M059J (cell line): ENCODE results near the gene ARHGAP4. TPM values are rescaled to one million over a fixed set of nuclear protein-coding genes. Genes with fewer than 3 reads are reported as not detected.

Source experiments
- DNase-seq: peaks from one replicate; pipeline ENCODE4 v3.0.0-alpha.2; 2012; ENCODE audit warnings: low read depth
- total RNA-seq: library from RNA; depleted of rRNA; stranded (reverse); fragments of >200 nt; shearing (Covaris generic); gene quantifications from 2 replicates; pipeline ENCODE4 v1.2.3, GENCODE V29; 2014

ARHGAP4 gene
- total RNA-seq, 1 experiment from 2014 or later = 3.1 TPM

- DNase-seq = peak; percentile 64
Observed at GRCh38 chrX:153882086-153882498, 44.0 kb downstream of the ARHGAP4 start.

DNA sequence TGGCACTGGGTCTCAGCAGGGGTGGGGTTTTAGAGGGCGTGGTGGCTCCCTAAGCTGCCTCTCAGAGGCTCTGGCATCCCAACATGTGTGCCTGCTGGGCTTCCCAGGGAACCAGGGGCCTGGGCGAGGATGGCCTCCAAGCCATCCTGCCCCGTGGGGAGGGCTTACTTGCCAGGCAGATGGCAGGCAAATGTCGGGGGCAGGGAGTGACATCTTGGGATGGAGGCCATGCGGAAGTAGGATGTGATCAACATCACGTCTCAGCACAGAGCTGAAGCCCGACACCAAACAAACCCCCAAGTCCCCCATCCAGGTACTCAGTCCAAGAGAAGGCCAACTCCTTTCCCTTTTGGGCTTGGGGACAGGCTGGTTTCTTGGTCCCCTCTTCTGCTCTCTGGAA, 44.8 kb downstream of the ARHGAP4 start:
- no peak for DNase-seq

DNA sequence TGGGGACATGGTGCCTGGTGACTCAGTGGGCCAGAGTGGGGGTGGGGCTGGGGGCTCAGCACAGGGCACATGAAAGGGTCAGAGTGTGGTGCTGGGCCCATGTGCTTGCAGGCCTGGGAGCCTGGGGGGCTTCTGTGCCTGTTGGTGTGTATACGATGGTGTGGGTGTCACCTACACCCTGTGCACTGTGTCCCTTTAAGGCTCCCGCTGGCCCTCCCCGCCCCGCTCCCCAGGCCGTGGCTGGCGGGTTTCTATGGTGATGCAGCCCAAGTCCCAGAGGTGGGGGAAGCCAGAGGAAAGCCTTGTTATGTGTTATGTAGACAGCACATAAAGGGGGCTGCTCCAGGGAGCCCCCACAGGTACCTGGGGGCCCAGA, 45.6 kb downstream of the ARHGAP4 start:
- no peak for DNase-seq

DNA sequence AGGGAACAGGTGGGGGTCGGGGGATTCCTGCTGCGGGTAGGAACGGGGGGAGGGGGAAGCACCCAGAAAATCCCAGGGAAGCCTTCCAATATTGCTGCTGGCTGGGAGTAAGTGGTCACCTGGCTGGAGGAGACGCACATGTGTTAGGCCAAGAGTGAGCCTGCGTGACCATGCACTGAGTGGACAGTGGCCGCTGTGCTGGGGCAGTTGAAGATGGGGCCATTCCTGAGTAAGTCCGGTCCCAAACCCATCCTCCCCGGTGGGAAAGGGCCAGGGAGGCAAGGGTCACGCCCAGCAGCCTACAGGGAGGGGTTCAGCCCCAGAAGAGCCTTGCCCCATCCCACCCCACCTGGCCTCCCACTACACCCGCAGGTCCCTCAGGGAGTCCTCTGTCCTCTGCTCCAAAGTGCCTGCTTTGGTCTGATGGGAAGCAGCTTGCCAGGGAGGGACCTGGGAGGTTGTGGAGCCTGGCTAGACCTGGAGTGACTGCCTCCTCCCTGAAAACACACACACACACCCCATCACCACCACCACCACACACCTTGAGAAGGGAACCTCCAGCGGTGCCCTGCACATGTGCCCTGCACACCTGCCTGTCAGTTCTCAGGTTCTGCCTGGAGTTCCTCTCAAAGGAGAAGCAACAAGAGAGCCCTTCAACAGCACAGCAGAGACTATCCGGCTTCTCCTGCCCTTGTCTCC, 46.2 kb downstream of the ARHGAP4 start:
- no peak for DNase-seq

GRCh38 chrX:153878969-153879653, 47.0 kb downstream of the ARHGAP4 start:
- no peak for DNase-seq

DNA sequence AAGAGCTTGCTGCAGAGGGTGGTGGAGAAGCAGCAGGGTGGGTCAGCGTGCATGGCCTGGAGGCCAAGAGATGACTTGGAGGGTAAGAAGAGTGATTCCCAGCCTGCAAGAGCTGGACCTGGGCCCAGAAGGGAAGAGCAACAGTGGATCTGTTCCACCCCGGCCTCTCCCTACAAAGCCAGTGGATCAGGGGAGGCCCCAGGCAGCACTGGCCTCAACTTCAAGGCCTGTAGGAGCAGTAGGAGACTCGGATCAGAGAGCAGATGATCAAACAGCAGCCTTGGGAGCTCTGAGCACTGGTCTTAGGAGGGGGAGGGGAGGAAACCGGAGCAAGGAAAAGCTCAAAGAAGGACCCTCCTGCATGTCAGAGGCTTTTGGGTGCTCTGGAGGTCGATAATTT, 47.7 kb downstream of the ARHGAP4 start:
- no peak for DNase-seq

DNA sequence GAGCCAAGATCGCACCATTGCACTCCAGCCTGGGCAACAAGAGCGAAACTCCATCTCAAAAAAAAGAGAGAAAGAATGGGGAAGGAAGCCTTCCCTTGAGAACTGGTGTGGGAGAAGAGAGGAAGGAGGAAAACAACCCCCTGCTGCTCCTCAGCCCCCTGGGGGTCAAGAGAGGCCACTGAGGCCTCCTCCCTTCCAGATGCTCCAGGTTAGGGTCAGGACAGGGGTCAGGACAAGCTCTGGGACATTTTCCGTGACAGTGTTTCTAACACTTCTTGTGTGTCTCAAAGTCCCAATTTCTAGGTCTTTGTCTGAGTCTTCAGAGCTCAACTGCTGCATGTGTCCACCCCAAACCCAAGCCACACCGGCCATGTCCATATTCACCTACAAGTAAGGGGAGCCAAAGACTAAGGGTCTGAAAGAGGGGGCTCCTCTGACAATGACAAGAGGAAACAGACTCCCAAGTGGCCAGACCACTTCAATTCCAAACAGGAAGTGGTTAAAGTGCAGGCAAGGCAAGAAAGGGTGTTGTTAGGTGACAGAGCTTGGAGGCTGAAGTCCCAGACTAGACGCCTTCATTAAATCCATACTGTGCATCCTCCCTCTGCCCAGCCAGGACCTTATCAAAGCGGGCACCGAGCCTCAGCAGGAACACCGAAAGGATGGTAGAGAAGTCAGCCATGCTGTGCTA, 48.3 kb downstream of the ARHGAP4 start:
- DNase-seq = no peak

- no peak for DNase-seq
Observed at GRCh38 chrX:153876112-153876491, 50.0 kb downstream of the ARHGAP4 start.

- DNase-seq = no peak
Observed at GRCh38 chrX:153875391-153876111, 50.5 kb downstream of the ARHGAP4 start.

DNA sequence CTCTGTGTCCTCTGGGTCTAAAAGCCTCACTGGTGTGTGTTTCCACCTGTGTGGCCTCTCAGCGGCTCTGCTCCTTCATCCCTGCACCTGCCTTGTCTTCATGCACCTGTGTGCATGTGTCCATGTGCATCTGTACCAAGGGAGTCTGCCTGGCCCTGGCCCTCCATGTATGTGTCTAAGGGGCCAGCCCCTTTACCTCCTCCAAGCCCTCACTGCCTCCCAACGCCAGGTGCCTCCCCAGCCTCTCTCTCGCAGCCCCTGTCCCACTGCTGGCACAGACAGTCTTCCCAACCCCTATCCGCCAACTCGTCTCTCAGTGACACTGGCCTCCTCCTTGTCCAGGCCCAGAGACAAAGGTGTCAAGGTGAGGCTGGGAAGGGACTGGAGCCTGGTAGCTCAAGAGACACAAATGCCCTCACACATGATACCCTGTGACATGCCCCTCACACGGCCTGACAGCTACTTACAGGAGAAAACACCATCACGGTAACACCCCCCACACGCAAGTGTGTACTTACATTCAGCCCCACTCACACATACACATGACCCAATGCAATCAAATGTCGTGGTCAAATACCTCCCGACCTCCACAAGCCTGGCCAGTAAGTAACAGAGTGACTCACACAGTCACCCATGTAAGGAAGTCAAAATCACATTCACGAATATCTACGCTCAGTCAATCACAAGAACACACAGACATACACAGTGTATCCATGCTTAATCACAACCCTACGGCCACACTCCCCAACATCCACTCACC, 51.5 kb downstream of the ARHGAP4 start:
- no peak for DNase-seq

GRCh38 chrX:153874085-153874365, 52.0 kb downstream of the ARHGAP4 start:
- no peak for DNase-seq

DNA sequence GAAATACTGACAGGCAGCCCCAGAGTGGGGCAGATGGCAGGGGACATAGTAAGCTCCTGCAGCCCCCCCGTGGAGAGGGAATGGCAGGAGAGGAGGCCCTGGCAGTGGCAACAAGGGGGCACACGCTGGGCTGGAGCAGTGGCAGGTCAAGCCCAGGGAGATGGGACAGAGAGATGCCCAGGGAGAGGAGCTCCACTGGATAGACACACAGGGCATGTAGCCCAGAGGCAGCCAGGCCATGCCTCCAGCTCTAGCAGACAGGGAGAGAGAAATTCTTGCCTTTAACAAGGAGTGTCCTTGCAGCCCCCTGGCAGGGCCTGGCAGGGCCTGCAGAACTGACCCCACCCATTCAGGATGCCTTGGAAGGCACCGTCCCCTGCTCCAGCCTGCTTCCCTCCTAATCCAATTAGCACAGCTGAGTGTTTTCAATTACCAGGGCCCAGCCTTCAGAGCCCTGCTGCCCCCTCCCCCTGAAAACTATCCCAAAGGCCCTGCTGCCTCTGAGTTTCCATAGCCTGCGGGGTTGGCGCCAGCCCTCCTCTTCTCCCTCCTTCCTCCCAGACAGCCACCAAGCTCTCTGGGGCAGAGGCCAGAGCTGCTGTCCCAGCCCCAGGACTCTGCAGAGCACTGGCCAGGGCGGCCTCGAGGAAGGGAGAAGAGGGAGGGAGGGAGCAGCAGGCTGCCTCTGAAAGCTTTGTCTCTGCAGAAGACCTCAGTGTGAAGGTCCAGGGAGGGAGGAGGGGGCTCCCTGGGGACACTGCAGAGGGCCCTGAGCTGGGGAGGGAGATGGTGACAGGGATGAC, 52.6 kb downstream of the ARHGAP4 start:
- no peak for DNase-seq

DNA sequence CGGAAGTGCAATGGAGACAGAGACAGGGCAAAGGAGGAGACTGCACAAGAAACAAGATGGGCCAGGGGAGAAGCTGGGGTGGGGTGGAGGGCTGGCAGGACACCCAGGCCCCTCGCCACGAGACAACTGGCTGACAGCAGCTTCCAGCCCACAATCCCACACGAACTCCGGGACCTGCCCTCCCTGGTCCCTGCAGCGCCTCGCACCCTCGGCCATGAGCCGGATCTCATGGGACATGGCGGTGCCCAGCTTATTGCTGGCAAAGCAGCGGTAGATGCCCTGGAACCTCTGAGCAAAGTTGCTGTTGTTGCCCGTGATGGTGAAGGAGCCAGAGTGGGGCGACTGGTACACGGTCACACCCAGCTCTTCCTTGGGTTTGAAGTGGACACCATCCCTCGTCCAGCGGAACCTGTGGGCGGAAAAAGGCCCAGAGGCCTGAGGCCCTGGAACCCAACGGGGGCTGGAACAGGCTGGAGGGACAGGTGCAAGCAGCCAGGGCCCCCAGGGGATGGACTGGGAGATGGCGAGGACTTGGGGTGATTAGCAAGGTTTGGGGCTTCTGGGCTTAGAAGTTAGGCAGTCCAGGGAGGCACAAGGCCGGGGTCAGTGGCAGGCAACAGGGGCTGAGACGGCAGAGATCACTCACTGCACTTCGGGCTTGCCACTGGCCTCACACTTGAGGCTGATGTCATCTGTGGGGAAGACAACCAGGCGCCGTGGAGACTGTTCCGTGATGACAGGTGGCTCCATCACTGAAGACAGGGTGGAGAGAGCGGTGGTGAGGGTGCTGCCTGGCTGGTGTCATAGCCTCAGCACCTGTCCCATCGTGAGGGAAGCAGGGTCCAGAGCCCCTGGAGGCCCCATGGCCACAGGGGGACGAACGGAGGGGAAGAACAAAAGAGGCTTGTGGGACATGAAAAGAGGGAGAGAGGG, 53.9 kb downstream of the ARHGAP4 start:
- DNase-seq = no peak

GRCh38 chrX:153871451-153871850, 54.6 kb downstream of the ARHGAP4 start:
- DNase-seq = no peak

DNA sequence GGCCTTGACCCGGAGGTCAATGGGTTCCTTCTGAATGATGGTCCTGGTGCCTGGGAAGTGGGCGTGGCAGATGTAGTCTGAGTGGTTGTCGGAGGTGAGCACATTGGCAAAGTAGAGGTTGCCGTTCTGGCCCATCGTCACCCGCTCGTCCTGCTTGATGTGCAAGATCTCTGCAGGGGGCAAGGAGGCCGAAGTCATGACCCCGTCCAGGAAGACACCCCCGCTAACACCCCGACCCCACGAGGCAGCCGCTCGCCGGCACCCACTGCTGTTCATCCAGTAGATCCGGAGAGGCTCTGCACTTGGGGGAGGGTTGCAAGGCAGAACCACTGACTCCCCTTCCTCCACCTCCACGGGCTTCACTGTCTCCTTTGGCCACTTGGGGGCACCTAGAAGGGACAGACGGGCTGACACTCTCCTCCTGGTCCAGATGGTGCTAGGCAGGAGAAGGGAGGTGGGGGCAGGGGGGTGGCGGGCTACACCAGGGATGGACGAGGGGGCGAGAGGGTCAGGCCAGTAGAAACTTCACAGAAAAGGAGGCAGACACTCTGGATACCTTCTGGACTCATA, 55.2 kb downstream of the ARHGAP4 start:
- DNase-seq = no peak

DNA sequence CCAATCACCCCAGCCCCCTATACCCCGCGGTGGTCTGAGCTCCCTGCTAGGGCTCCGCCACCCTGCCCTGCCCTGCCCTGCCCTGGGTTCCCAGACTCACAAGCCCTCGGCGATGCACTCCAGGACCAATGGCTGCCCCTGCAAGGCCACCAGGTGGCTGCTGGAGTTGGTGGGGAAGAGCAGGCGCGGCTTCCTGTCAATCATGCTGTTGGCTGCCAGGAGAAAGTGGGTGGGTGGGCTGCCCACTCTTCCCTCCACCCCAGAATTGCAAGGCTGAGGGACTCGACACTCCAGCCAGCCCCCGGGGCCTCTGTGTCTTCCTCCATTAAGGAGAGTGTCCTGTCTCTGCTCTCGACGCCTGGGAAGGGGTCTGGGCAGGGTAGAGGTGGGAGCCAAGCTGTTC, 55.8 kb downstream of the ARHGAP4 start:
- DNase-seq = no peak

- no peak for DNase-seq
Observed at GRCh38 chrX:153869473-153870287, 56.4 kb downstream of the ARHGAP4 start.

- DNase-seq = no peak
Observed at GRCh38 chrX:153868576-153869472, 57.2 kb downstream of the ARHGAP4 start.
